K562 (cell line): Measurements from ENCODE around the gene SPAM1. TPM values are rescaled to one million over a fixed set of nuclear protein-coding genes. Genes with fewer than 3 reads are reported as not detected.
A peak's percentile ranks its signal among the peaks of the same experiment; 100 is the strongest.

Experiments
- AFF4 ChIP-seq: sonication (generic); formaldehyde crosslinking; IDR thresholded peaks from 2 replicates; pipeline ENCODE4 v1.8.0; 2023; ENCODE audit warnings: mild to moderate bottlenecking, missing genetic modification reagents
- CBFB ChIP-seq: sonication (generic); formaldehyde crosslinking; IDR thresholded peaks from 2 replicates; pipeline ENCODE4 v1.4.0; 2020; ENCODE audit warnings: mild to moderate bottlenecking, missing genetic modification reagents
- CEBPG ChIP-seq, 3 experiments: fragments of 200-800 bp in 1 of 3; sonication (Bioruptor generic) in 1 of 3; sonication (generic) in 1 of 3; formaldehyde crosslinking in 1 of 3; IDR thresholded peaks in 2 of 3; conservative IDR thresholded peaks in 1 of 3; 2 replicates each; pipeline versions ENCODE4 v1.6.1 to v1.8.0; 2016 to 2022; ENCODE audit warnings: missing compliant biosample characterization in 2 of 3, missing genetic modification characterization in 2 of 3, mild to moderate bottlenecking in 1 of 3, missing genetic modification reagents in 1 of 3
- E2F5 ChIP-seq: sonication (generic); formaldehyde crosslinking; IDR thresholded peaks from 2 replicates; pipeline ENCODE4 v1.8.0; 2022; ENCODE audit warnings: mild to moderate bottlenecking, missing genetic modification reagents
- HOMEZ ChIP-seq: fragments of 250-450 bp; sonication (Bioruptor Pico); IDR thresholded peaks from 2 replicates; pipeline ENCODE4 v1.4.0; 2020; ENCODE audit warnings: mild to moderate bottlenecking, moderate library complexity
- MCM3 ChIP-seq: fragments of 450-650 bp; IDR thresholded peaks from 2 replicates; pipeline ENCODE4 v1.6.1; 2016
- MTA1 ChIP-seq: fragments of 450-650 bp; IDR thresholded peaks from 2 replicates; pipeline ENCODE4 v1.6.1; 2017; ENCODE audit warnings: borderline replicate concordance
- PTRF ChIP-seq: fragments of 450-650 bp; IDR thresholded peaks from 2 replicates; pipeline ENCODE4 v1.6.1; 2016; ENCODE audit warnings: mild to moderate bottlenecking, missing genetic modification characterization, missing compliant biosample characterization
- RNF2 ChIP-seq: sonication (generic); IDR thresholded peaks from 2 replicates; pipeline ENCODE4 v1.6.1; 2016
- RNF219 ChIP-seq: fragments of 250-450 bp; sonication (Bioruptor Pico); IDR thresholded peaks from 2 replicates; pipeline ENCODE4 v1.5.0; 2022; ENCODE audit warnings: mild to moderate bottlenecking
- TOE1 ChIP-seq, 2 experiments: fragments of 450-650 bp in 1 of 2; sonication (generic) in 1 of 2; formaldehyde crosslinking in 1 of 2; IDR thresholded peaks; 2 replicates each; pipeline versions ENCODE4 v1.7.1 to v1.8.0; 2016 to 2022; ENCODE audit warnings: borderline replicate concordance in 2 of 2, mild to moderate bottlenecking in 2 of 2, antibody characterized with exemption in 1 of 2, inconsistent platforms in 1 of 2, low read depth in 1 of 2, missing genetic modification reagents in 1 of 2, moderate library complexity in 1 of 2
- ZBTB43 ChIP-seq: sonication (generic); formaldehyde crosslinking; IDR thresholded peaks from 2 replicates; pipeline ENCODE4 v1.8.0; 2023; ENCODE audit warnings: mild to moderate bottlenecking, missing genetic modification reagents
- ZNF165 ChIP-seq: fragments of 250-450 bp; sonication (Bioruptor Pico); IDR thresholded peaks from 2 replicates; pipeline ENCODE4 v1.4.0; 2020; ENCODE audit warnings: borderline replicate concordance
- ZNF280A ChIP-seq: fragments of 450-650 bp; IDR thresholded peaks from 2 replicates; pipeline ENCODE4 v1.6.1; 2018; ENCODE audit warnings: mild to moderate bottlenecking, low read depth; ENCODE audit not compliant: partially characterized antibody
- polyA plus RNA-seq, 8 experiments: library from polyadenylated mRNA; depleted of rRNA in 4 of 8; stranded (reverse) in 5 of 8; unstranded in 3 of 8; fragments of >200 nt; fragmentation: Nextera tagmentation in 2 of 8; fragmentation: Illumina TruSeq in 1 of 8; extraction: Ambion mirVana in 2 of 8; extraction: Trizol in 1 of 8; gene quantifications; 2 replicates each; pipeline versions ENCODE4 v1.2.1 to v1.2.3, GENCODE V29; 2011 to 2014; ENCODE audit warnings: inconsistent platforms in 1 of 8, missing spikeins in 1 of 8
- total RNA-seq, 7 experiments: library from RNA; depleted of rRNA in 6 of 7; stranded (reverse); fragments of >200 nt in 6 of 7; fragmentation: Illumina TruSeq in 2 of 7; extraction: Trizol in 2 of 7; gene quantifications; 2 replicates each; pipeline versions ENCODE4 v1.2.1 to v1.2.3, GENCODE V29; 2011 to 2021; ENCODE audit warnings: low replicate concordance in 1 of 7

The SPAM1 gene
- total and polyA plus RNA-seq, 9 of the 15 experiments (the other 6 are each of a cell fraction or from before 2014, with no cell fraction given), result not detected

GRCh38 chr7:123995617-123996326 lies 70.7 kb downstream of the SPAM1 start (continued):
- TF ChIP-seq RNF219 (CRISPR knock-in tag) (peak; percentile 15; the same call in 1 of the 2 replicates), MCM3 (no peak), RNF2 (no peak), TOE1 (IDR thresholded peaks at IDR 0.05; ENCODE audit: borderline replicate concordance) (no peak), TOE1 (CRISPR knock-in tag; IDR thresholded peaks at IDR 0.05; ENCODE audit: borderline replicate concordance, low read depth) (no peak), HOMEZ (no peak), ZNF165 (CRISPR knock-in tag) (peak; percentile 84), CEBPG (CRISPR knock-in tag; IDR thresholded peaks at IDR 0.05) (peak; percentile 34; the same call in 1 of the 2 replicates), CEBPG (tag; conservative IDR thresholded peaks at IDR 0.05 in 1 of 2, IDR thresholded peaks at IDR 0.05 in 1 of 2) (peak; percentile 97 to 99), AFF4 (no peak), ZBTB43 (CRISPR knock-in tag) (no peak), PTRF (tag) (no peak), ZNF280A (no peak), E2F5 (CRISPR knock-in tag) (no peak), CBFB (no peak), MTA1 (no peak)
